Stimulated activated CD4-positive, alpha-beta T cell treated with anti-CD3 and anti-CD28 coated beads, Interleukin-2, amount 100 ng/mL, for 4 hours (primary cell): ENCODE measurements around the gene POMT2.
"Not testable (repeated sequence)": the region's sequence is repeated elsewhere in the genome, so short reads cannot be mapped to it uniquely, and the experiment has no call there.

Experiments
- DNase-seq: peaks from one replicate; pipeline ENCODE4 v3.0.0-alpha.2; 2020; ENCODE audit warnings: low read depth

POMT2 gene

DNA sequence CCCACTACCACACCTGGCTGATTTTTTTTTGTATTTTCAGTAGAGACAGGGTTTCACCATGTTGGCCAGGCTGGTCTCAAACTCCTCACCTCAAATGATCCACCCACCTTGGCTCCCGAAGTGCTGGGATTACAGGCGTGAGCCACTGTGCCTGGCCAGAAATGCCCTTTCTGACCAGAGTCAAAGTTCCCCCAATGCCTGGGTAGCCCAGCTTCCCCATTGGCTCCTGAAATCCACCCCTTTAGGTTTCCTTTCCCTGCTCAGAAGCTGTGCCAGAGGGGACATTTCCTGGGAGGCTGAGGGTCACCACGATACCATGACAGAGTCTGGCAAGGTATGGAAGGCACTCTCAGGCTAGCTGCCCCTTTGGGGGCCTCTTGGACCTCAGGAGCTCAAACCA is 3.6 kb upstream of the POMT2 start:
- DNase-seq = no peak

DNA sequence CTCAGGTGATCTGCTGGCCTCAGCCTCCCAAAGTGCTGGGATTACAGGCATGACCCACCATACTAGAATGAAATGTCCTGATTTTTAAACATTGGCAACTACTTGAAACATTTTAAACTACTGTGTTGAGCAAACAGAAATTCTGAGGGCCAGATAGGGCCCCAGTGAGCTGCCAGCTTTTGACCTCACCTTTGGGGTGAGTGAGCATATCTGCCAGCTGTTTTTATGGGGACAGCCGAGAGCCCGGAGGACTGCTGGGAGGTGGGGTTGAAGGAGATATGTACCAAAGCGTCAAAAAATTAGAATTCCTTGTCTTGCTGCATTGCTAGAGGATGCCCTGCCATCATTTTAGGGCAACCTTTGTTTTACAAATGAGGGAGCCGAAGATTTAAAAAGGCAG is 2.9 kb upstream of the POMT2 start:
- no peak for DNase-seq

DNA sequence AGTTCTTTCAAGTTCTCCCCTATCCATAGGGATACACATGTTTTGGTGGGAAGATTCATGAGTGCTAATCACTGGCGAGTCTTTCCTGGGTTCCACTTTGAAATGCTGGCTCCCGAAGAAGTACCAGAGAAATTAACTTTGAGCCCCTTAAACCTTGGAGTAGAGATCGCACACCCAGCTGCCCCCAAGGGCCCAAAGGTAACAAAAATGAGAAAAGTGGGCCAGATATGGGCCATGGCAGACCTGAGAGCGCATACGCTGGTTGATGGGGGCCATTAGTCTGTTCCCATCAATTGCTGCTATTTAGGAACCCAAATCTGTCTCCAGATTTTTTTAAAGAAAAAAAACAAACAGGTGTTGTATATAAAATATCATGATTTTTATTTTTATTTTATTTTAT is 2.3 kb upstream of the POMT2 start:
- DNase-seq = no peak

DNA sequence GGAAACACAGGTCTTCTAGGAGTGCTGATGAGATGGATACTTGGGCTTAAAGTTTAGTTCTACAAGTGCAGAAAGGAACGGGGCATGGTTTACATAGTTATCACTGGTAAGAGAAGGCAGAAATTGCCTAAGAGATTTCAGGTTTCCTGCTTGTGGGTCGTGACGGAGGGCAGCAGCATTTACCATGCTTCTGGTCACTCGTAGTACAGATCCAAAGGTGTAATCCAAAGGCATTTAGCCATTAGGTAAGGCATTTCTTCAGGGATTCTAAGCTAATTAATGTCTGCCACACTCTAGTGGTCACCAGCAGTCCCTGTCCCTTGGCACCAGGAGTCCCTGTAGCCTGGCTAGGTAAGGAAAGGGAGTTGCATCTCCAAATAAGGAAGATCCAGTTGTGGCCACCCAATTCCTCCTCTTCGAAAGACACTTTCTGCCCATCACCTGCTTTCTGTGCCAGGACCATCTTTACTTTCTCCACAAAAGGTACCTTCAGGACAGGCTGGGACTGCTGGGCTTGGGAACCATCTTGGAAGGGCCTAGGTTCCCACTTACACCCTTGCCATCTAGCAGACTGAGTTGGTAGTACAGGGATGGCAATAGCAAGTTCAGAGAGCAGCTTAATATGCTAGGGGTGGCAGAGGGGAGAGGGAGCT is 1.7 kb upstream of the POMT2 start:
- DNase-seq = no peak

DNA sequence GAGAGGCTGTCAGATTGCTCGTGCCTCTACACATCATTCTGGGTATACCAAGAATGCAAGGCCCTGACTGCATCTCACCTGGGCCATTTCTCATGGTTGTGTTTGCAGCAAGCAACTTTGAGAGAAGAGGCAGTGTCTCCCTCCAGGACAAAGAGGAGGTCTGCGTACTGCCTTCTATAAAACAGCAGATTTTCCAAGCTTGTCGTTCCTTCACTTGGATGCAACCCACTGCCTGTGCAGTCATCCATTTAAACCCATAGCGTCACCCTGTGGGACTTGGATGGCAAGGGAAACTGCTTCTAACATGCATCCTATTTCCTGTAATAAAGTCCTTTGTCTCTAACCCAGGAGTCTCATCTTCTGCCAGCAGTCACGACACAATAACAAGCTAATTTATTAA is 1.3 kb downstream of the POMT2 start:
- DNase-seq = no peak

DNA sequence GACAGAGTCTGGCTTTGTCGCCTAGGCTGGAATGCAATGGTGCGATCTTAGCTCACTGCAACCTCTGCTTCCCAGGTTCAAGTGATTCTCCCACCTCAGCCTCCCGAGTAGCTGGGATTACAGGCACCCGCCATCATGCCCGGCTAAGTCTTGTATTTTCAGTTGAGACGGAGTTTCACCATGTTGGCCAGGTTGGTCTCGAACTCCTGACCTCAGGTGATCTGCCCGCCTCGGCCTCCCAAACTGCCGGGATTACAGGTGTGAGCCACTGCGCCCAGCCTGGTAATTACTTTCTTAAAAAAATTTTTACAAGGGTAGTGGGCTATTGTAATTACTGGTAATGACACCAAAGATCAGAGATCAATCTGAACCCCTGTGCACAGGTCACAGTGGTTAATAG is 1.9 kb downstream of the POMT2 start:
- DNase-seq = not testable (repeated sequence)

DNA sequence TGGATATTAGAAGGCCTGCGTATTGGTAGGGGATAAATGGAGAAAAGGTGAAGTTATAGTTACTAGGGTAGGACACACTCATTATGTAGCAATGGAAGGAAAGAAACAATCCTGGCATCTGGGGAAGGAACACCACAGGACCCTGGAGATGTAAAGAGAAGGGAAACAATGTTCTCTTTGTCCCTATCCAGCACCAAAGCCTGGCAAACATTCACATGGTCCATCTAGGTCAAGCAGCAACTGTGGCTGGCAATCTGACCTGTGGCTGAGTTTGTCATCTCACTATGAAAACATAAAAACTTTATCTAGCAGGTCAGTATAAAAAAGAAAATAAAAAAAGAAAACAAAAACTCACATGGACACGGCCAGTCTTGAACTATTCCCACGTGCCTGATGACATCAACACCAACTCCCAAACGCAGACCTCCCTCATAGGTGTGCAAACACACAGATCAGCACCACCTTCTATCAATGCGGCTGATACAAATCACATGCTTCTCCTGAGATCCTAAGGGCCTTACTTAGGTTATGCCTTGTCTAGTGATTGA is 2.6 kb downstream of the POMT2 start:
- DNase-seq = no peak

DNA sequence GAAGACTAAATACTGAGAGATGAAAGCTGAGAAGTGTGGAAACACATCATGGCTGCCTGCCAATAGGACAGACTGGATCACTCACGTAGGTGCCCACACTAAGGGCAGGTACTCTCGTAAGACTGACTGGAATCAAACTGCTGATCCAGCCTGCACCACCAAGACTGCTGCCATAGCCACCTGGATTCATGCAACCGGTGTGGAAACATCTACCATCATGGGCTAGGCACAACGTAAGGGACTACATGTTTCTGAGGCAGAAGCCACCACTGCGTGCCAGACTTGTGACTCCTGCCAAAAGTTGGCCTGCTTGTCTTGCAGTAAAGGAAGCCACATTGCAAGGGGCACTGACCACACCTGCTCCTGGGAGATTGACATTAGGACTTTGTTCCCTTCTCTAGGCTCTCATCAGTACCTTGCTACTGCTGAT is 3.8 kb downstream of the POMT2 start:
- DNase-seq = no peak

DNA sequence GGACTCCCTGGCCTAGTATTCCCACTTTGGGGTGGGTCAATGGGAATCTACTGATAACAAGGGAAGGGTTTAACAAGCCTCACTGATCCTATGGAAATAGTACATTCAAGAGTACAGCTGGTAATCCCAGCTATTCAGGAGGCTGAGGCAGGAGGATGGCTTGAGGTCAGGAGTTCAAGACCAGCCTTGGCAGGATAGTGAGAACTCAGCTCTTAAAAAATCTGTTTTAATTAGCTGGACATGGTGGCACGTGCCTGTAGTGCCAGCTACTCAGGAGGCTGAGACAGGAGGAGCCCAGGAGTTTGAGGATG is 4.5 kb downstream of the POMT2 start:
- DNase-seq = no peak

DNA sequence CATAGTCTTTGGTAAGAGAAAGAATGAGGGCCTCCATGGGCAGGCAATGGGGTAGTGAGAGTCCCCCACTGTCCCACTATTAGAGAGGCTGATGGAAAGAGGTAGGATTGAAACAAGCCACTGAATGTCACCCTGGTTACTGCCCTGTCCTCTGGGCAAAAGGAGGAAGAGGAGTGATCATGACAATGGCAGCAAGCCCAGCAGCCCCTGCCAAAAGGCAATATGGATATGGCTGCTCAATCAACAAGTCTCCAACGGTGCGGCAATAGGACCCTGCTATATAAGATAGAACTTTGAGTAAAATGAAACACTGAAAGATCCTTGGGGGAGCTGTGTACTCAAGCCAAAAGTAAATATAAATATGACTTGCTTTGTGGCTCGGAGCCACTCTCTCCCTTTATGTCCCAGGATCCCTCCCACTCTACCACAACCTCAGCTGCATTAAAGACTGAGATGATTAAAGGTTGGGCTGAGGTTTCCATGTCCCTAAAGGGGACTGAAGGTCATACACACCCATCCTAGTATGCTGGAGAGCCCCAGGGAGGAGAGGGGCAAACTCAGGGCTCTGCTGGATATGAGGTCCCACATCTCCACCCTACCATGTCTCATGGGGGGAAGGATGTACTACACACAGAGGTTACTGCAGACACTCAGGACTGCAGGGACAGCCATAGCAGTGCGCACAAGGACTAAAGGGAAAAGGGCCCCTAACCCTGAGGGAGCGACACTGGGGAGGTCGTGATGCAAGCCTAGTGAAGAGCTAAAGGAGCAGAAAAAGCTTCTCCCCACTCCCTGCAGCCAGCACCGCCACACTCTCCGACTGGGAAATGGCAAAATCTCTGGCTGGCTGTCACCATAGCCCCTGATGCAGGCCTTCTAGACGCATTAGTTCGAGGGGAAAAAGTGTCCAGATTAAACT is 5.9 kb downstream of the POMT2 start:
- DNase-seq = no peak

DNA sequence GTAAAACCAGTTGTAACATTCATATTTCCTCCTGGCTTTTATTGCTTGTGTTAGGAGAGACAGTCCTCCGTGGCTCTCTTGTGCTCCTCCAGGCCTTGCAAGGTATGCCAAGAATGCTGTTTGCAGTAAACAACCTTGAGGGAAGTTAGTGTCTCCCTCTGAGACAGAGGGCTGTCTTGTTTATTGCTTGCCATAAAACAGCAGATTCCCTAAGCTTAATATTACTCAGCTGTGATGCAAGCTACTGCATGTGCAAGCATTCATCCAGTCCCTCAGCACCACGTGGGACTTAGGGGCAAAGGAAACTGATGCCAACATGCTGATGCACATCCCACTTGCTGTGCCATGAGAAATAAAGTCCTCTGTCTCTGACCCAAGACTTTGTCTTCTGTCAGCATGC is 6.6 kb downstream of the POMT2 start:
- no peak for DNase-seq

DNA sequence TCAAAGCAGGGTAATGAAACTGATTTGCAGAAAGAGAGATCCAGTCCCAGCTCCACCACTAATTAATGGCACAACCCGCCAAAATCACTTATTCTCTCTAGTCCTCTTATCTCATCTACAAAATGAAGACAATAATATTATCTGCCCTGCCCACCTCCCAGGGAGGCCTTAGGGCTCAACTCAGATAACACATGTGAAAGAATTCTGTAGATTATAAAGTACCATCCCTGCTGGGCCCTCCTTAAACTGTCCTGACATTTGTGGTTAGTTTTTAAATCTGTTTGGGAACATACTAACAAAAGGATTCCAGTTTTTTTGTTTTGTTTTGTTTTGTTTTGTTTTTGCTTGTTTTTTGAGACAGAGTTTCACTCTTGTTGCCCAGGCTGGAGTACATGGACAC is 7.3 kb downstream of the POMT2 start:
- DNase-seq = no peak

DNA sequence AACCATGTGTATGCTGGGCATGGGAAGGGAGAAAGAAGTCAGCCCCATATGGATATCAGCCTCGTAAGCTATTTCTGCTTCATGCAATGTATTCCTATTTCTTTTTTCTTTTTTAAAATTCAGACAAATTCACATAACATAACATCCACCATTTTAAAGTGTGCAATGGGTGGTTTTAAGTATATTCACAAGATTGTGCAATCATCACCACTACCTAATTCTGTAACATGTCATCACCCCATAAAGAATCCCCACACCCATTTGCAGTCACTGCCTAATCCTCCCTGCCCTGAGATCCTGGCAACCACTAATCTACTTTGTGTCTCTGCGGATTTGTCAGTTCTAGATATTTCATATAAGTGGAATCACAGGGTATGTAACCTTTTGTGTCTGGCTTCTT is 9.5 kb downstream of the POMT2 start:
- no peak for DNase-seq

DNA sequence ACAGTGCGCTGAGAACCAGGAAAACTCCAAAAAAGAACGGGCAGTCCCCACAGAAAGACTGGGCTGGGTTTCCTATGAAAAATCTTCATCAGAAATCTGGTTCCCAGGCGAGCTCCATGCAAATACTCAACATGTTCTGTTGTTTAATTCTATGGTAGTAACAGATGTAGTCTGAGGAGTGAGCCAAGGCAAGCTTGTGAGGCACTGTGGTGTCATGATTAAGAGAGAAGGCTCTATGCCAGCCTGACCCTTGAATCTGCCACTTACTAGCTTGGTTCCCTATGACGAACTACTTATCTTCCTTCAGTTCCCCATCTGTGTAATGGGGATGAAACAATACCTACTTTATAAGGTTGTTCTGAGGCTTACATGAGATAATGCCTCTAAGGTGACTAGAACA is 10.7 kb downstream of the POMT2 start:
- no peak for DNase-seq

DNA sequence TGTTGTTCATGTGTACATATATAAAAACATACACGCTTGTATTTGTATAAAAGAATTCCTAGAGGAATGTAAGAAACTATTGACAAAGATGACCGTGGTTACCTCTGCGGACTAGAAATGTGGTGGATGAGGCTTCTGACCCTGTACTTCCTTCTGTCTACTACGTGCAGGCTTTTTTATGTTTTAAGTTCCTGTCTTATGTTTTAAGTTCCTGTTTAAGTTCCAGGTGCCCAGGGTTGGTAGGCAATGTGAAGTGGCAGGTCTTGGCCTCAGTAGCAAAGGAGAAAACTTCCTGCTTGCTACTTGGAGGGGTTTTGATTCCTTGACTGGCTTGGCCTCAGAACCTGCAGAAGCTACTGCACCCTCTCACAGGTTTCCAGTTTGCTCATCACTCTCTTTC is 11.6 kb downstream of the POMT2 start:
- DNase-seq = no peak

DNA sequence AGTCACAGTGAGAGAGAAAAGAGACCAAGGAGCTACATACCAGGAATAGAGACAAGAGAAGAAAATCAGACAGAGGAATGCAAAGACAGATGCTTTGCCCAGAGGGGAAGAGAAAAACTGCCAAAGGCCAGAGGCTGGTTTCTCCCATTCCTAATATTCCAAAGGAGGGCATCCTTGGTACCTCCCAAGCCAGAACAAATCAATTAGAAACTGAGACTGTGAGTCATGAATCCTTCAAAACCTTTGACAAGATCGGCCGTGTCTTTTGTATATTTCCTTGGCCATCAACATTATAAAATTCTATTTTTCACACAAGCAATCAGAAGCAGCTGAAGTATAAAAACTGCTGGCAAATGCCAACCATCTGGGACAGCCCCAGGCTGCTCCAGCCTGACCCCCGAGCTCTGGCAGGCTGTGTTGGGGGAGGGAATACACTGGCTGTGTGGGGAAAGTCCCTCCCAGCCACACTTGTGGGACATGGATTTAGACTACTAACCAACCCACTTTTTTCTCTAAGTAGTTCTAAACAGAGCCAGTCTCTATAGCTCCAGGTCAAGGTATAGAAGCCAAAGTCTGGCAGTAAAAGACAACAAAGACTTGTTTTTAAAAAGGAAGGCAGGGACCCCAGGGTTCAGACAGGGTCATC is 13.7 kb downstream of the POMT2 start:
- no peak for DNase-seq

DNA sequence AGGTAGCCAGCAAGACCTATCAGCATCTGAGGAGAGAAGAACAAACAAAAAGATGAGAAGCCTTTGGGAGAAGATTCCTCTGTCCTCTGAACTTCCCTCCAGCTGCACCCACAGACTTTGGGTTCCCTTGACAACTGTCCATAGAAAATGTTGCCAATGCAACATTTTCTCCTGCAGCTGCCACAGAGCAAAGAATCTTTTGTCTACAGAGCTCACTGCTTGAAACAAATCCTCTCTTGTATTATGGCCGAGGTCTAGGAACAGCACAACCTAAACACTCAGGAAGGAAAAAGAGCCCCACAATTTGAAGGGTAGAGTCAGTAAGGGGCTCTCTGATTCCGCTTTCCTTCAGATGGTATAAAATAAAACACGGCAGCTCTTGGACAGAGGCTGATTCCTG is 14.3 kb downstream of the POMT2 start:
- no peak for DNase-seq

DNA sequence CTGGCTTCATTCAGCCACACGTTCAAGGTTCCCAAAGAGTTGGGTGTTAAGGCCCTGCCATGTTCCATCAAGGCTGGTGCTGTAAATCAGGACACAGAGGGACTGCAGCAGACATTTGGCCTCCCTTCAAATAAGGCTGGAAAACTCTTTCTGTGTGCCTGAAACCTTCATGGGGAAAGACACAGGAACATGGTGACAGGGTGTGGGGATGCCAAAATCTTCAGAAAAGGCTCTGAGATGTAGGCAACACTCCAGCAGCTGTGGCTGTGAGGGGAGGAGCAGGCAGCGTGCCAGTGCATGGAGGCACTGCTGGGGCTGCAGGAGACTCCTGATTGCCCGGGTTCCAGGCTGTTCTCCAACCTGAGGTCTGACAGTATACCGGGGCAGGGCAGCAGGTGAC is 15.0 kb downstream of the POMT2 start:
- no peak for DNase-seq

DNA sequence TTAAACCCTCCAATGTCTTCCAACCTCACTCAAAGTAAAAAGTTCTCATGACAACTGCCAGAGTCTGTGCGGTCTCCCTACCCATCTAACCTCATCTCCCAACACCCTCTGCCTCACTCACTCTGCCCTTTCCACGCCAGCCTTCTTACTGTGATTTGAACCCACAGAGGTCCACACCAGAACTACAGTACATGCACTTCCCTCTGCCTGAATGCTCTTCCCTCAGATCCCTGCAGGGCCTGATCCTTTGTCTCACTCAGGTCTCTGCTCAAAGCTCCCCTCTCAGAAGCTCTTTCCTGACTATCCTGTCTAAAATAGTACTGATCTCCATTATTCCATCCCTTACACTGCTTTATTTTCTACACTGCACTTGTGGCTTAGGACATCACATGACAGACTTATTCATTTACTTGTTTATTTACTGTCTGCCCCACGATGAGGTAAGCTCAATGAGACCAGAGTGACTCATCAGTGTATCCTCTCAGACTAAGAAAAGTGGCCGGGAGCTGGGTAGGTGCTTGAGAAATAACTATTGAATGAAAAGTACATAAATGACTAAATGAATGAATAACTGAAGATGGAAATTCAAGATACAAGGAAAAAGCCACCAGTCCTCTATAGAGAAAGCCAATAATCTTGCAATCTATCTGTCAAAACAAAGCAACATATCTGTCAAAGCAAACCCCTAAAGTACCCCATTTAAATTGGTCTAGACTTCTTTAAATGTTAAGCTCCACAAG is 17.1 kb downstream of the POMT2 start:
- no peak for DNase-seq

DNA sequence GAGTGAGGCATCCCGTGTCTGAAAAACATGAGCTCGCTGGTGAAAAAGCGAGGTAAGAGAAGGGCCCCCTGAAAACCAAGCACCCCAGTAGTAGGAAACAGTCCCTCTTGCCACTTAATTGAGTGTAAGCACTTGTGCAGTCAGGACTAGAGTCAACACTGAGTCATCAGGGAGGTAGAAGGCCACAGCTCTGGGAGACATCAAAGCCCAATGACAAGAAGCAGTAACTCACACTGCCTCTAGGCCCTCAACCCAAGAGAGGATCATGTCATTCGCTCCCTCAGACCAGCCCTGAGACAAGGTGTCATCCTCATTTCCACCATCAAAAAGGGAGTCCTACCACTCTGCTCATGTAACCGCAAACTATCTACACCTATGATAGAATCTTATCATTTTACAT is 17.8 kb downstream of the POMT2 start:
- no peak for DNase-seq

DNA sequence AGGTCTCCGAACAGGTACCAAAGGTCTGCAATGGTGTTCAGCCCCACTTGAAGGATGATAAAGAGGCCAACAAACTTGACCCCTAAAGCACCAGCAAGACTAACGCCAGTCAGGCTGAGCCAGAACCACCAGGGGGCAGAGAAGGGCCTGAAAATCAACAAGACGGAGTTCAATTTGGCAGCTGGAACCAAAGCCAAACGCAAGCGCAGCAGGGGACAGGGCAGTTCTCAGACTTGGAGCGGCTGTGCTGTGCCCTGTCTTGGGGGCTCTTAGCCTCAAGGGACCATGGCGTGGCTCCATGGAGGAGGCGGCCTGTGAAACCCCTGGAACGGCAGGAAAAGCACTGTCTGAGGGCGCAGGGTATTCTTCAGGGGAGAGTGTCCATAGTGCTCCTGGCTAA is 19.6 kb downstream of the POMT2 start:
- DNase-seq = no peak

DNA sequence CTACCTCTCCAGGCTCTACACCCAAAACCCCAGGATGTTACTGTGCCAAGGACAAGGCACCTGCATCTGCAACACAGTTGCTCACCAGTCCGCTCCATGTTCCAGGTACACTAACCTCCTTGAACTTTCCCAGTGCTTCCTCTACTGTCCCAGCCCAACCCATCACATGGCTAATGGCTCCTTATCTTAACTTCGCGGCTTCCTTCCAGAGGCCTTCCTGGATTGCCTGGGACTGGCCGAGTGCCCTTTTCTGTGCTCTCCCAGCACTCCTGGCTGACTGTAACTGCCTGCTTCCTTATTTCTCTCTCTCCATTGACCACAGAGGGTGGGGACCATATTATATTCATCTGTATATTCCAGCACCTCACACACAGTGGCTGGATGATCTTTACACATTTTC is 20.9 kb downstream of the POMT2 start:
- DNase-seq = no peak
